ENCODE data around the gene SRBD1.

- TF ChIP-seq CTCF (IDR thresholded peaks at IDR 0.05) (no peak), POLR2AphosphoS5 (IDR thresholded peaks at IDR 0.05) (no peak), EP300 (IDR thresholded peaks at IDR 0.05; ENCODE audit: low read depth) (no peak), POLR2A (IDR thresholded peaks at IDR 0.05) (no peak)
These were observed 249.4 kb downstream of the SRBD1 start for GRCh38 chr2:45361666-45362065.

All from transverse colon (tissue), 4 donors.